ENCODE measurements around the gene PLCL1.

DNA sequence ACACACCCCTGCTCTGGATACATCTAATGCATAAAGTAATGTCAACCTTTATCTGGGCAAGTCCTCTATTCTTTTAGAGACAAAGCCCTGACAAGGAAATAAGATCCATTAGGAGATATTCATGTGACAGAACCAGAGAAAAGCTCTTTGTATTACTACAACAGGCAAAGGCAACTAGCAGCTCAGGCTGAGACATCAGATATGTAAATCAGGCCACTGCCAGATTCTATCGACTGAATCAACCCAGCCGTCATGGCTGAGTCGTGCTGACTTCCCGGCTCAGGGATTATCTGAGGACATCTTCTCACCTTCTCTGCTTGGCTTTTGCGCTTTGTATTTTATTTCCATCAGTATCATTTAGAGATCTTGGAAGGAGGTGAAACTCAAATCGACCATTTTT lies 294.5 kb downstream of the PLCL1 start:
- TF ChIP-seq, protein P1, sequence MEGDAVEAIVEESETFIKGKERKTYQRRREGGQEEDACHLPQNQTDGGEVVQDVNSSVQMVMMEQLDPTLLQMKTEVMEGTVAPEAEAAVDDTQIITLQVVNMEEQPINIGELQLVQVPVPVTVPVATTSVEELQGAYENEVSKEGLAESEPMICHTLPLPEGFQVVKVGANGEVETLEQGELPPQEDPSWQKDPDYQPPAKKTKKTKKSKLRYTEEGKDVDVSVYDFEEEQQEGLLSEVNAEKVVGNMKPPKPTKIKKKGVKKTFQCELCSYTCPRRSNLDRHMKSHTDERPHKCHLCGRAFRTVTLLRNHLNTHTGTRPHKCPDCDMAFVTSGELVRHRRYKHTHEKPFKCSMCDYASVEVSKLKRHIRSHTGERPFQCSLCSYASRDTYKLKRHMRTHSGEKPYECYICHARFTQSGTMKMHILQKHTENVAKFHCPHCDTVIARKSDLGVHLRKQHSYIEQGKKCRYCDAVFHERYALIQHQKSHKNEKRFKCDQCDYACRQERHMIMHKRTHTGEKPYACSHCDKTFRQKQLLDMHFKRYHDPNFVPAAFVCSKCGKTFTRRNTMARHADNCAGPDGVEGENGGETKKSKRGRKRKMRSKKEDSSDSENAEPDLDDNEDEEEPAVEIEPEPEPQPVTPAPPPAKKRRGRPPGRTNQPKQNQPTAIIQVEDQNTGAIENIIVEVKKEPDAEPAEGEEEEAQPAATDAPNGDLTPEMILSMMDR (IDR thresholded peaks at IDR 0.05), result no peak
- no peak for TF ChIP-seq ZFX (IDR thresholded peaks at IDR 0.05; ENCODE audit: borderline replicate concordance)

Data from 22Rv1 (cell line).